ENCODE results near the gene EXOG.
A peak's percentile ranks its signal among the peaks of the same experiment; 100 is the strongest.

EXOG gene

DNA sequence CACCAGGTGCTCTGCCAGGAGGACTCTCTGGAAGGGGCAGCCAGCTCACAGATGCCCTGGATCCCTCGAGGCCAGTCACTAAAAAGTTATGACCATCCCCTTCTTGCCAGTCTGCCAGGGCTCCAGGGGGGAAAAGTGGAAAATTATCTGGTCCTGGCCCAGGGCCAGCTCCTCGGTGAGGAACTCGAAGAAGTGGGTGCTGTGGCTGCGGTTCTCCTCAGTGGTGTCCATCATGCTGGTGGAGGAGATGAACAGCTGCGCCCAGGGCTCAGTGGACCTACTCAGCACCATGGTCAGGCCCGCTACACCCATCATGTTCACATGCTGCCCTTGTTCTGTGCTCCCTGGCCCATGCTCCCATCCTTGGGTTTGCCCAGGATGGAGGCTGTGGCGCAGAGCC lies 19.2 kb downstream of the EXOG start:
- no peak for DNase-seq

DNA sequence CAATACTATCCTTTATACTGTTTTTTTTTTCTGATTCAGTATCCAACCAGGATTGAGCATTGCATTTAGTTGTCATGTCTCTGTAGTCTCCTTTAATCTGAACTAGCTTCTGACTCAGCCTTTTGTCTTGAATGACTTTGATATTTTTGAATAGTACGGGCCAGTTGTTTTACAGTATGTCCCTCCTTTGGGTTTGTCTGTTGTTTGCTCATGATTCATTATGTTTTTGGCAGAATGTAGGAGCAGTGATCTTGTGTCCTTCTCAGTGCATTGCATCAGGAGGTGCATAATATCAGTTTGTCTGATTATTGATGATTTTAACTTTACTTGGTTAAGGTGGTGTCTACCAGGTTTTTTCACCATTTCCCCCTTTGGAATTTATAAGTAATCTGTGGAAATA lies 20.5 kb downstream of the EXOG start:
- no peak for DNase-seq

DNA sequence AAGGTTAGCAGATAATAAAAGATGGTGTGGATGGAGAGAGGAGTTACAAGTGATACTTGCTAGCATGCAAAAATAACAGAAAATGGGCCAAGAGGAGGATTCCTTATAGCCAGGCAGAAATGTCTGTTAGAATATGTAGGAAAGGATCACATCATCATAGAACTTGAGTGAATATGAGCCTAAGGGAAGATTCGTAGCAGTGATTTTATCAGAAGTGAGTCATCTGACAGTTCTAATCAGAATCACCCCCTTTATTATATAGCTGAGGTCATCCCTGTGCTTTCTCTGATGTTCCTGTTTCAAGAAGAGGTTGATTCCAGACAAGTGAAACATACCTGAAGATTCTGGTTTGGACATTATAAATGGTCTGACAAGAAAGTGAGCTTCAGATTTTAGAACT lies 22.9 kb downstream of the EXOG start:
- DNase-seq = no peak

DNA sequence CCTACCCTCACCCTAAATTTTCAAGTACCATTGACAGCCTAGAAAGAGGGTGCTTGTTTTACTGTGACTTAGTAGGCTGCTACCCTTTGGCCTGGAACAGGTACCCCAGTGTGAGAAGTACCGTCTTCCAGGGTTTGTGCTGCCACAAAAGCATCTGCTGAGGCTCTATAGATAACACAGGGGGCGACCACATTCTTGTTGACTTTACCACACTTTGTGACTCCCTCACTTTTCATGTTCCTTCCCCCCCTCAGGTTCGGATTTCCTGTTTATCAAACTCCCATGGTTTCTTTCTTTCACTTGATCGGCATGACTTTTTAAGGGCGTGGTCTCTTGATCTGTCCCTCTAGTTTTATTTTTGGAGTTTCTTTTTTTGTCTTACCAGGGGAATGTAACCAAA lies 23.5 kb downstream of the EXOG start:
- no peak for DNase-seq

DNA sequence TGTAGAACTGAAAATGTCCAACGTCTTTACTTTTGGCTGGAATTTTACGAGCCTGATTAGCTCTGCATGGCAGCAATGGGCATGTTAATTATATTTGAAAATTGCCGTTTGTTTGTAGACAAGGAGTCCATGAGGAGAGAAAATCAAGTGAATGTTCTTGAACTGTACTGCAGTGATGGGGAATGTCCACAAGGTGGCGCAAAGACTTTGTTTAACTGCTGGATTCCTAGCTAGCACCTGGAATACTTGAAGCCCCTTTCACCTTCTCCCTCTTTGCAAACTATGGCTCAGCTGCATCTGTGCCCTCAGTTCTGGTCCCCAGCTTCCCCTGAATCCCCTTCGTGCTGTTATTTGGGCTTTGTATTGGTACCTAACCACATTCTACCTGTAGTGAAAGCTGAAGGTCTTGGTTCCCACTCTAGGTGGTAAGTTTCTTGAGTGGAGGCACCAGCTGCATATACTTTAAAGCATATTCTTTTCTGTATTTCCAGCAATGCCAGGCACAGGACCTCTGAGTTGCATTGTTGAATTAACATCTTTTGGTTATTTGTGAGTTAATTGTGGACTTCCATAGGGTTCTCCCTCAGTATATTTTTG lies 25.3 kb downstream of the EXOG start:
- DNase-seq = peak; percentile 60

DNA sequence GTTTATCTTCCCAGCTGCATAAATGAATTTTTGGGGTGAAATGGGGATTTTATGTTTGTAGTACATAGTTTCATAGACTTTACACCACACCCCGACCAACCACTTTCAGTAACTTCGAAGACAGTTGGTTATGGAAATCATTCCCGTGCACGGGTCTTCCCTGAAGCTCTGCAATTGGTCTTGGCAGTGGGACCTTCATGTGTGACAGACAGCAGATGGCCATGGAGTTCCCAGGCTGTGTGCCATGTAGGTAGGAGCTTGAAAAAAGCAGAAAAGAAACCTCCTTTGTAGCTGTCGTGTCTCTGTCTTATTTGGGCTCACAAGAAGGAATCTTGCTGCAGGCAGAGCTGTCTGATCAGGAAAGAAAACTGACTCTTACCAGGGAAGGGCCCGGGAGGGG lies 25.9 kb downstream of the EXOG start:
- no peak for DNase-seq

DNA sequence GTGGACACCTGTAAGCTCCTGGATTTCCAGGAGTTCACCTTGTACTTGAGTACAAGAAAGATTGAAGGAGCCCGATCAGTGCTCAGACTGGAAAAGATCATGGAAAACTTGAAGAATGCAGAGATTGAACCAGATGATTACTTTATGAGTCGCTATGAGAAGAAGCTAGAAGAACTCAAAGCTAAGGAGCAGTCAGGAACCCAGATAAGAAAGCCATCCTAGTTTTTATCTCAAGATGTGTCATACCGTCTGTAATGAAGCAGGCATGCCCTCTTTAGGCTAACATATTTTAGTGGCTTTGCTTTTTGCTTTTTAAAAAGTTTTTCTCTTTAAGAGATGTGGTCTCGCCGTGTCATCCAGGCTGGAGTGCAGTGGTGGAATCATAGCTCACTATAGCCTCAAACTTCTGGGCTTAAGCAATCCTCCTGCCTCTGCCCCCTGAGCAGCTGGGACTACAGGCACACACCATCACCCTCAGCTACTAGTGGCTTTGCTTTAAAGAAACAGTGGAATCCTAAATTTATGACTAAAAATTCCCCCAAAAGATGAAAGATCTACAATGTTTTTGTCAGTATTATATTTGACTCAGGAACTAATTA lies 28.1 kb downstream of the EXOG start:
- no peak for DNase-seq

DNA sequence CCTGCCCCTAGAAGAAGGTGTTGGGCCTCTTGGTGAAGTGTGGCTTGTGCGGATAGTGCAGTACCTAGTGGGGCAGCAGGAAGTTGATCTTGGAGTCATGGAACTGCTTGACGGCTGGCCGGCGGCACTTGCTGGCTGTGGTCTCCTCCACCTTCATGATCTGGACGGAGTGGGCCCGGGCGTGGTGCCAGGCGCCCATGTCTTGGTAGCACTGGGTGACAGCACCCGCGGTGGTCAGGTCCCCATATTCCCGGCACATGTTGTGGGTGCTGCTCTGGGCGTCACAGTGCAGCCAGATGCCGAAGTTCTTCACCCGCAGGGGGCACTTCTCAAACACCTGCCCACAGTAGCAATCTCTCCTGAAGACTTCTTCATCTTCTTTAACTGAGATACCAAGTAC lies 30.7 kb downstream of the EXOG start:
- DNase-seq = no peak

DNA sequence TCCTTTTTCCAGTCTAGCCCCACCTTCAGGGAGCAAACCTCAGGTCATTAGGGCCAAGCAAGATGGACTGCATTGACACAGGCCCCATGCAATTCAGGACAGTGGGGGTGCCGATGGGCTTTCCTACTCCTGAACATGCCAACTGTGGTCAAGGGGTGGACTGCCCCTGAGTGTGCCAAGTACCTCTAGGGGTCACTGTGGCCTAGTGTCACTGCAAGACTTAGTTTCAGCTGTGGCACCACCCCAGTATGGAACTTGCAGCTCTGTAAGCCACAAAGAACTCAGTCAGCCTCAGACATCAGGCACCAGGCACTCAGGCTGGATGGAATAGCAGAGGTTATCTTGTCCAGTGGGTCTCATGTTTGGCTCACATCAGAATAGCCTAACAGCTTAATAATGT lies 32.3 kb downstream of the EXOG start:
- peak; percentile 4 for DNase-seq

DNA sequence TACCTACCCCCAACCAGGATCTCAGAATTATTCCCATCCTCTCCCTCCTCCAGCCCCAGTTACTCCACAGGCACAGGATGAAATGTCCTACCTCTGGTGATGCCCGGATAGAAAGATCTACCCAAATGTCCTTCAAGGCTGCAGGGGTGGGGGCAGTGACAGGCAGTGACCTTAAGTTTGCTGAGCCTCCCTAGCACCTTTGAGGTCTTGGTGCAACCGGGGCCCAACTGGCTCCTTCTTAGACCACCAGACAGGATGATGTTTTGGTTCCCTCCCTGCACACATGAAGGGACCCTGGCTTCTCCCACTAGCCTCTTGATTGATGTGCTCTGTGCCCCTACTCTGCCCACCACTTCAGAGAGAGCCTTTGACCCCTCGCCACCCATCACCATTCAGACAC lies 36.4 kb downstream of the EXOG start:
- DNase-seq = no peak

DNA sequence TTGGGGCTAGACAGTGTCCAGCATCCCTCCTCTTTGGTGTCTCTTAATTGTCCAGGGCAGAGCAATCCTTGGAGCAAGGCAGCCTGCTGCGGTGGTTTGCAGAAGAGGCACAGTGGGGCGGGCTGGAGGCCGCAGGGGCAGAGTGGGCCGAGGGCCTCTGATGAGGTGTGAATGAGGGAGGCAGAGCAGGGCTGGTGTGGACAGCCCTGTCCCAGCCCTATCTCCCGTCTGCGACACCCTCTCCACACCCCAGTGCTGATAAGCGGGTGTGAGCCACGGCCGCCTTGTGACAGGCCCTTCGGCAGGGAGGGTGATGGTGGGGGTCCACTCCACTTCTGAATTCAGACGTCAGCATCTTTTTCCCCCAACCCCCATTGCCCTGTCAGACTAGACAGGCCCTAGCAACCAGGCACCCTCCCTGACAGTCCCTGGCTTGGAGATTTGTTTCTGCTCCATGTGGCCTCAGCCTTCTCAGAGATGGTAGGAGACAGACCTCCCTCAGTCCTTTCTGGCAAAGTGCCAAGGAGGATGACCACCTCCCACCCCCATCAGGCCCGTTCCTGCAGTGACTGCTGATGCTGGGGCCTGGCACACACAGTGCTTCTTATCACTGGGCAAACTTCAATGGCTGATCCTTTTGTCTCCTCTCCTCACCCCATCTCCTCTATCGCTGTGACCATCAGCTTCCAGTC lies 37.3 kb downstream of the EXOG start:
- DNase-seq = no peak

DNA sequence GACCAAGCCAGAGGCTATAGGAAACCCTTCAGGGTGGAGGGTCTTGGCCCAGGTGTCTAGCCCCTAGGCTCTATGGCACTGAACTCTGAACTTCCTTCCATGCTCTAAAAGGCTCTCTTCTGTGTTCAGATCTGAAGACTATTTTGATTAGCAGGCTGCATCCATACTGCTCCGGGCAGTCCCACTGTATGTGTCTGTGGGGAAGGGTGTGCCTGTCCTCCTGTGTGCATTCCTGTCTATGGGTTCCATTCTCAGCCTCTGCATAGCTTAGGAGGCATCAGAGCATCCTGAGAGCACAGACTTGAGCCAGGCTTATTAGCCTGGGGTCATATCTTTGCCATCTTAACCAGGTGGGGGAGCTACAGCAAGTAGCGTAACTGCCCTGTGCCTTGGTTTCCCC lies 38.0 kb downstream of the EXOG start:
- no peak for DNase-seq

DNA sequence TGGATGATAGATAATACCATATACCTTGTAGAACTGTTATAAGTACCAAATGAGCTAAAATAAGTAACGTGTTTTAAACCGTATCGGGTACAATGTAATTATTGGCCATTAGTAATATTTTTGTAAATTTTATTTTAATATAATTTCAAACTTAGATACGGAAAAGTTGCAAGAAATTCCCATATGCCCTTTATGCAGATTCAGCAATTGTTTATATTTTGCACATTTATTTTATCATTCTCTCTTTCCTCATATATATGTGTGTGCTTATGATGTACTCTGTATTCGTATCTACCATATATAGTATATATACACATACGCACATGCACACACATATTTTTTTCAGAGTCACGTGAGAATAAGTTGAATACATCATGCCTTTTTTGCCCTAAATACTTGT lies 38.5 kb downstream of the EXOG start:
- no peak for DNase-seq

DNA sequence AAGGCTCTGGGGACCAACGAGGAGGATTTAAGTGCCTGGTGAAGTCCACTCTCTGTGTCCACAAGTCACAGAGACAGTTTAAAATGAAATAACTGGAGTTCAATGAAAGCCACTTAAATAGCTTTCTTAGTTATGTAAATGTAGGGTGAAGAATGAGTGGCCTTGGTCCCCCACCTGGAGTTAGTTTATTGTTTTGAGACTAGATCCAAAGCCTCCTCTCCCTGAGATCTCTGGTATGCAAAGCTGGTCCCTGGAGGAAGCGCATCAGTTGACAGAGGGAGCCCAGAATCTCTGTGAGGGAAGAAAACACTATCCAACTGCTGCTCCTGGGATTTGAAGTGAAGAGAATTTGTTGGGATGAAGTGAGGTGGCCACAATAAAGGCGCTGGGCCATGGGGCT lies 40.5 kb downstream of the EXOG start:
- DNase-seq = no peak

DNA sequence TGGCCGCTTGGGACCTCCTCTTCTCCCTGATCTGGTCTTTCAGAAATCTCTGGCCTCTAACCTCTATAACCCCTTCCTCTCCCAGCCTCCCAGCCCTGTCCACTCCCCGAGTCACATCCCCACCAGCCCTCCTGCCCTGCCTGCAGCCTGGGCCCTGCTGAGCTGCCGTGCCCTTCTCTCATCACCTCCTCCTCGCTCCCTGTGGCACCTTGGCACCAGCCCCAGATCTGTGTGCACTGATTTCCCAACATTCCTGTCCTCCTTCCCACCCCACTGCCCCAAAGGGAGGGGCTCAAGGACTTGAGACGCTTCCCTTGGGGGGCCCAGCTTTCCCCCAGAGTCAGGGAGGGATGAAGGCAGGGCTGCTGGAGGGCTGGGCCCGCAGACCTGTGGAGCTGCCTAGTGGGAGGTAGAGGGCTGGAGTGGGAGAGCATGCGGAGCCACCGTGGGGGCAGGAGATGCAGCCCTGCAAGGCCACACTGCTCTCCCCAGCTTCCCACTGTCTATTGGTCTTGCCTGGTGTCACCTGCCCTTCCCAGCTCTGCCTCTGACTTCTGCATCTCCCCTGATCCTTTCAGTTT lies 42.7 kb downstream of the EXOG start:
- no peak for DNase-seq

DNA sequence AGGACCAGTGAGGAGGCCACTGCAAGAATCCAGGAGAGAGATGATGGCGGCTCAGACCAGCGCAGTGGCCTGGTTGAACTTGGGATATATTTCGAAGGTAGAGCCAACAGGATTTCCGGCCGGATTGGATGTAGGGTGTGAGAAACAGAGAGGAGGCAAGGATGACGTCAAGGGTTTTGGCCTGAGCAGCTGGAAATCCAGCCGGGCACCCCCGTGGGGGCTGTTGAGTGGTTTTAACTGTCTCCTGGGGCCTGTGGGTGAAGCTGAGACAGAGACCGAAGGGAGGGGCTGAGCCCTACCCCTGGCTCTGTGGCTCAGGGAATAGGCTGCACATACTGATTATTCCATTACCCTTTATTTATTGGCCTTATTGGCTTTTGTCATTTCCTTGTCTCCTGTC lies 45.7 kb downstream of the EXOG start:
- no peak for DNase-seq

DNA sequence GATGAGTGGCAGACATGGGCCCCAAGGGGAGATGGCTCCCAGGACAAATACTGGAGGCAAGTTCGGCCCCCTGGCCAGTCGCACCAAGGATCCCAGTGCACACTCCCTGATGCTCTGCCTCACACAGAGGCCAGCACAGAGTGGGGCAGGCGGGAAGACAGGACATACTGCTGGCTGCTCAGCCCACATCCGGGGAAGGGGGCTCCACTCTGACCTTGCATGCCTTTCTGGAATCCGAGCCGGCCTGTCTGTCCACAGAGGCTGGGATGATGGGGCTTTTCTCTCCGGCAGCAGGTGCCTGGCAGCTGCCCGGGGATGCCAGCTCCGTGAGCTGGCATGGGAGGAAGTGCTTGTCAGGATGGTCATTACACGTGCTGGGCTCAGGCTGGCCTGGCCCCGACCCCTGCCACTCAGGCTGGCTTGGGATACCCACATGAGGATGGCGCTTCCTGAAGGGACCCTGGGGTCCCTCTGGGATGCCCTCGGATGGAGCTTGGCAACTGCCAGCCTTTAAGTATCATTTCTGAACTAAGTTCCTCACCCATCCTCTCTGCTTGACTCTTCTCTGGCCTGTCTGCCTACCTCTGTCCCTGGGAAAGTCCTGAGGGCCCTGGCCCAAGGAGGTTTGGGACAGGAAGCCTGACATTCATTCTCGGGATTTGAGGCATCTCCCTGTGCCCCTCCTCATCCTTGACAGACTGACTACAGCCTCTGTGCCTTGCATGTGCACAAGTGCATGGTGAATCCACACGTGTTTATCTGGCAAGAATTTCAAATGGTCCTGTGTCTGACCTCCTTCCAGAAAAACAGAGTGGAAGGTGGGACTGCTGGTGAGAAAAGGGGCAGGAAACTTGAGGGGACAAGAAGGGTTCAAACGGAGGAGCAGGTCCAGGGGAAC lies 46.5 kb downstream of the EXOG start:
- no peak for DNase-seq

DNA sequence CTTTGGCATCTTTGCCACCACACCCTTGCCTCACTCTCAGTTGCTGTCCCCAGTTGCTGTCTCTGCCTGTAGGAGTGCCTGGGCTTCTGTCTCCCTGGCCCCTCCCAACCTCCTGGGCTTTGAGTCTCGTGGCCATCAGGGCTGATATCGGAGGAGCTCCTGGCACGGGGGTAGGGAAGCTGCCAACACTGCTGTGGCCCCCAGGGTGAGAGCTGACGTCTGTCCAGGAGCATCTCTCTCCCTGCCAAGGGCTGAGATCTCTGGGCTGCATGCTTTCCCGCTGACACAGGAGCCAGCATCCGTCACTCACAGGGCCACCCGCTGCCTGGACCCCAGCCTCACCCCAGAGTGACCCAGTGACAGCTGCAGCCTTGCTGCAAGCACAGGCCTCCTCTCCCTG lies 47.4 kb downstream of the EXOG start:
- no peak for DNase-seq

DNA sequence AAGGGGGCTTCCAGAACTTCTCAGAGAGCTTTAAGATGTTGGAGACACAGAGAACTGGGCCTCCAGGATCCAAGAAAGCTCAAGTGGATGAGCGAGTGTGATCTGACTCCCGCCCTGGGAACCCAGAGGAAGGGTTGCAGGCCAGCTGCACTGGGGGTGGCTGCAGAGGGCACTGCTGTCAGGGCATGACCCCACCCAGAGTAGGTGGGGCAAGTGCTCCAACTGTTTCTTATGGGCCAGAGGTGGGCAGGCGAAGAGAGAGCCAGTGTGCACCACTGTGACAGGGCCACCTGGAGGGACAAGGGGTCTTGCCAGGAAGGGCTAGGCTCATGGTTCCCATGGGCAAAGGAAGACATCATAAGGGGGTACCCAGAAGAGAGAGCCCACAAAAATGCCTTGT lies 48.8 kb downstream of the EXOG start:
- no peak for DNase-seq

DNA sequence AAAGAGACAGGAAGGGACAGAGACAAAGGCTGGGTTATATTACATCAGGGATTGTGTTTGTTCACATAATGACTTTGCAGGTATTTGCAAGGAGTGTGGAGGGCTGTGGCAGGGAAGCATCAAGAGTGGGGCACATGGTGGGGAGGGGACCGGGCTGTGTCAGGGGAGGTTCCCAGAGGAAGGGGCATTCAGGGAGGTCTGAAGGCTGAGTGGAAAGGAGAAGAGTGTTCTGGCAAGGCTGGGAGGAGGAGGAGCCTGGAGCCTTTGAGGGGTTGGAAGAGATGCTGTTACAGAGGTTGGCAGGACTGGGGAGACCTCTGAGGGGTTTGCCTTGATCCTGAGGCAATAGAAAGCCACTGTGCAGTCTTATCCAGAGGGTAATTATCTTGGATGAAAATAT lies 49.4 kb downstream of the EXOG start:
- no peak for DNase-seq

DNA sequence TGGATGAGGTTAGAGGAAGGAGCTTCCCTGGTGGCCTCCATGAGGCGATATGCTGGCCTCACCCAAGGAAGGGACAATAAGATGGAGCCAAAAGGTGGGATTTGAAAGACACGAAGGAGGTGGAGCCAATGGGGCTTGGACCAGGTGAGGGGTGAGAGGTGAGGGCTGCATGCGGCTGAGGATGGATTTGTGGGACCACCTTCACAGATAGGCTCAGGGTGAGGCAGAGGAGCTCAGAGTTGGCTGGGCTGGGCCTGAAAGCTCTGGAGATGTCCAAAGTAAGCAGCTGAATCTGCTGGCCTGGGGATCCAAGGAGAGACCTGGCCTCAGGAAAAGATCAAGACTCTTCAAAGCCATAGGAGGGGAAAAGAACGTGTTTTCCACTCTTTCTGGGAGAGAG lies 49.8 kb downstream of the EXOG start:
- DNase-seq = no peak

DNA sequence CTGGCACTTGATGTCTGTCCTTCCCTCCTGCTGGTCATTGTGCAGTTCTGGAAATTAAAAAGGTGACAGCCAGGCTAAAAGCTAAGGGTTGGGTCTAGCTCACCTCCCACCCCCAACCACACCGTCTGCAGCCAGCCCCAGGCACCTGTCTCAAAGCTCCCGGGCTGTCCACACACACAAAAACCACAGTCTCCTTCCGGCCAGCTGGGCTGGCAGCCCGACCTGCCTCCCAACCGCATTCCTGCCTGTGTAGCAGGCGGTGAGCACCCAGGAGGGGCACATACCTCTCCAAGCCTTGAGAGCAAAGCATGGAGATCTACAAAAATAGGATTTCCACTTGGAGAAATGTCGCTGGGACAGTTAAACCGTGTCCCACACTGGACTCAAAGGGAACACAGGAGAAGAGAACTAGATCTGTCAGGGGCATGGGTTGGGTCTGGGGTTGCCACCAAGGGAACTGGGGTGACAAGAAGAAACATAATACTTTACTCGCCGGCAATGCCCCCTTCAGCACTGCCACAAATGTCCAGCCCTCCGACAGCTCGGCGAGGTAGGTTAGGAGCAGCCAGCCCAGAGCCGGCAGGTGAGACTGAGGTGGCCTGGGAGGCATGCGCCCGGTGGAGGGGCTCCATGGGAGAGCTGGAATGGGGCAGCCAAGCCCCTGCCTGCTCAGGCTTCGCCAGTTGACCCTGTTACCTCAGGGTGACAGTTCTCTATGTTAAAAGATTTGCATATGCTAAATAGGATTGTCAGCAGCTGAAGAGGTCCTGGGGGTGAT lies 52.2 kb downstream of the EXOG start:
- no peak for DNase-seq

DNA sequence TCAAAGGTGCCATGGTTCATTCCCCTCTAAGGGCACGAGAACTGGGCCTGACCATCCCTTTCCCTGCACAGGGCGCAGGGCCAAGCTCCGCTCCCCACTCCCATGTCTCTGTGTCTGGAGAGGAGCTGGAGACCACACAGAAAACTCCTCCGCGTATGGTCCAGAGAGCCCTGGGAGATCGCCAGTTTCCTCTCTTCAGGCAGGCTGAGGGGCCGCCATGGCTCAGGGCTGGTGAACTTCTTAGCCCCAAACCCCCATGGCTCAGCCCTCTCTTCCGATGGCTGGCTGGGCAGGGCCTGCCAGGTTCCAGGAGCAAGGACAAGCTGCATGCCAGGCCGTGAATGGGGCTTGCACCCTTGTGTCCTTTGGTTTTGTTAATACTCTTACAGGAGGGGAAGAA lies 52.9 kb downstream of the EXOG start:
- no peak for DNase-seq
